GM18907 (cell line): ENCODE results near the gene SLC29A3.
"Not testable (repeated sequence)": the region's sequence is repeated elsewhere in the genome, so short reads cannot be mapped to it uniquely, and the experiment has no call there.

Source experiments
- ATAC-seq: cut with Tn5 transposase; IDR thresholded peaks from one replicate; pipeline ENCODE4 v1.9.1; 2021; ENCODE audit warnings: mild to moderate bottlenecking, moderate library complexity; ENCODE audit not compliant: unreplicated experiment

SLC29A3 gene

GRCh38 chr10:71343392-71343773, 24.3 kb downstream of the SLC29A3 start:
- ATAC-seq: no peak

- no peak for ATAC-seq
These were observed 25.3 kb downstream of the SLC29A3 start for GRCh38 chr10:71344154-71344925.

GRCh38 chr10:71344993-71345480, 26.0 kb downstream of the SLC29A3 start:
- no peak for ATAC-seq

- no peak for ATAC-seq
These were observed 26.6 kb downstream of the SLC29A3 start for GRCh38 chr10:71345694-71346093.

DNA sequence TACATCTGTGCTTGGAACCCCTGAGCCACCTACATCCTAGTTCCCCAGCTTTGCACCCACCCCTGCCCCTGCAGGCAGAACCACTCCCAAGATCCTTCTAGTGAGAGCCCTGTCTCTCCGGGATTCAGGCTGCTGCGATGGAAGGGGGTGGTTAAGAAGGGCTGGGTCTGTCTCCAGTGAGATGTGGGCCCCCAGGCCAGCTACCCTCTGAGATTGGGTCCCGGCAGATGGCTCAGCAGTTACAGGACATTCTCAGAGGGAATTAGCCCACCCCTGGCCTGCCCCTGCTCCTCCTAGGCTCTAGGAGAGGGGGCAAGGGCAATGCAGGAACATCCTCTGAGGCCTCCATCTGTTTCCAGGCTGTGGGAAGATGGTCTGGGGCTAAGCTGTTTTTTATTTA, 27.7 kb downstream of the SLC29A3 start:
- no peak for ATAC-seq

DNA sequence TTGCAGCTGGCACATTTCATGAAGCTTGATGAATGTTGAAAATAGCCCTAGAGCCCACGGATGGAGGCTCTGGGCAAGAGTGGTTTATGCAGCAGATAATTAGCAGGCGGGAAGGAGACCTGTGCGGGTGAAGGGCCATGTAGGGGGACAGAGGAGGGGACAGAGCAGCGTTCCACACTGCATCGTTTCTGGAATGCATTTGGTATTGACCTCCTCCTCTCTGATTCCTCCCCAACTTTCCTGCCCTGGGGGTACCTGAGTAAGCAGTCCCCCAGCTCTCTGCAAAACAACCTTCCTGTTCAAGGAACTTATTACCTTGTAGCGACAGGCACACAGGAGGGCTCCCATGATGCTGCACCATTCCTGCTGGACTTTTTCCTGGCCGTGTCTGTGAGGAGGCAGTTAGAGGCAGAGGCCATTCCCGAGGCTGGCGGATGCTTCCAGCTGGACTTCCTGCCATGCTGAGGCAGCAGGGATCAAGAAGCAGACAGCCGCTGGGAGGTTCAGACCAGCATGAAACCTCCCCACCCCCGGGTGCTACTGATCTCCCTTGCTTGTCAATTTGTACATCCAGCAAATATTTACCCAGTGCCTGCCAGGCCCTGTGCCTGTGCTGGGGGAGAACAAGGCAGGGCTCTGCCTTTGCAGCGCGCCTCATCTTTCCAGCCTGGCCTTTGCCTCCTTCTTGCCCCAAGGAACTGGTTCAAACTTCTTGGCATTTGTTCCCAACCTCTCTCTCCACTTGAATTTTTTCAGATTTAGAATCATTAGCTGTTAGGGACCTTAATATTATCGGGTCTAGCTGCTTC, 28.7 kb downstream of the SLC29A3 start:
- no peak for ATAC-seq

- no peak for ATAC-seq
These were observed 29.8 kb downstream of the SLC29A3 start for GRCh38 chr10:71348850-71349249.

DNA sequence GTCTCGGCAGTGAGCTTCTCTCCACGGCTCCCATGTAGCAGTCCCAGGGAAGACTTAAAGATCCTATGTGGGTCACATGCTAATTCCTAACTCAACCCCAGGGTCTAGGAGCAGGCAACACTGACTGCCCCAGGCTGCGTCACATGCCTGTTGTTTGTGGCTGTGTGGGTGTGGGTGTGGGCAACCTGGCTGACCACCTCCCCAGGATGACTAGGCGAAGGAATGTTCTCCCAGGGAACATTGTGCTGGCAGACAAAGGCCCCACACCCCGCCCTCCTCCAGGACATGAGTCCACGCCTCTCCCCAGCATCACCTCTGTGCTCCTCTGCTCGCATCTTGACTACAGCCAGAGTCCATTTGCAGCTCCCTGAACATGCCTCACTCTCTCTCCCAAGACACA, 30.3 kb downstream of the SLC29A3 start:
- ATAC-seq: no peak

DNA sequence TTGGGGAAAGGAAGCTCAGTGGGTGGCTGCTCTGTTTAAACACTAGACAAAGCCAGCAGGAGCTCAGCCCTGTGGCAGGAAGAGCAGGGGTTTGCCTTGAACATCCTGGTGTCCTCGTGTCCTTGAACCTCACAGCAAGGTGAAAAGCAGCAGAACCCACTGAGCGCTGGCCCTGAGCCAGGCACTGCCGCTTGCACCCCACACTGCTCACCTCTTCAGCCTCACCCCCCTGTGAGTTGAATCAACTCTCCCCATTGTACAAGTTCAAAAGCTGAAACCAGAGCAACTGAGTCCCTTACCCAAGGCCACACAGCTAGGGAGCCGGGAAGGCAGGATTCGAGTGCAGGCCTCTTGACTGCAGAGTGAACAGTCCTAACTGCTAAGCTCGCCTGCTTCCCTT, 32.0 kb downstream of the SLC29A3 start:
- ATAC-seq: no peak

DNA sequence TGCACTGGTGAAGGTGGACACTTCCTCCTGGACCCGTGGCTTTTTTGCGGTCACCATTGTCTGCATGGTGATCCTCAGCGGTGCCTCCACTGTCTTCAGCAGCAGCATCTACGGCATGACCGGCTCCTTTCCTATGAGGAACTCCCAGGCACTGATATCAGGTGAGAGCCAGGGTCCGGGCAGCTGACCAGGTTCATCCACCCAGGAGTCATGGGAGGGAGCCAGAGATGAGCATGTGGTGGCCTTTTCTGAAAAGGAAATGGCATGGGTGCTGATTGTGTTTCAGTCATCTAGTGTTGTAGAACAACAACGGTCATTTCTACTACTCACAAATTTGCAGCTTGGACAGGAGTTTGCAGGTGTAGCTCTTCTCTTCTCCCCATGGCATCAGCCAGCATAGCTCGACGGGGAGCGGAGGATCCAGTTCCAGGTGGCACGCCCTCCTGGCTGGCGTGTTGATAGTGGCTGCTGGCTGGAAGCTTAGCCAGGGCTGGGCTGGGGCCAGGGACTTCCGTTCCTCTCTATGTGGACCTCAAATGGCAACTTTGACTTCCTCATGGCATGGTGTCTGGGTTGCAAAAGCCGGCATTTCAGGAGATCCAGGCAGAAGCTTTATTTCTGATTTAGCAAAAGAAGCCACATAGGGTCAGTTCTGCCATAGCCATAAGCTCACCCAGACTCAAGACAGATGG, 32.7 kb downstream of the SLC29A3 start:
- ATAC-seq: no peak

DNA sequence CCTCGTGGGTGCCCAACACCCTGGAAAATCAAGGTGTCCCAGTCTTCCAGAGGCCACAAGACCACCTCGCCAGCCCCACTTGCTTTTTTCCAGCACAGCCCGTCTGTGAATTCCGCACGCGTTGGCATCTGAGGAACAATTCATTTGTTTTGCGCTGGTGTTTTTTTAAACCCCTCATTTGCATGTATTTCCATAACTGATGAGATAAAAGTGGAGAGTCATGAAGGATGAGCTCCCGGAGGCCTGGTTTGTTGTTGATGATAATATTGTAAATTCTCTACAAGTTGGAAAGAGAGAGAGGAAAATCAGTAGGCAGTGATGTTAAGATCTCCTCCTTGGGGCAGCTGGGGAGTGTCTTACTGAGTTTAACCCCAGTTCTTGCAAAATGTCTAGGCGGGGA, 34.6 kb downstream of the SLC29A3 start:
- ATAC-seq: no peak

DNA sequence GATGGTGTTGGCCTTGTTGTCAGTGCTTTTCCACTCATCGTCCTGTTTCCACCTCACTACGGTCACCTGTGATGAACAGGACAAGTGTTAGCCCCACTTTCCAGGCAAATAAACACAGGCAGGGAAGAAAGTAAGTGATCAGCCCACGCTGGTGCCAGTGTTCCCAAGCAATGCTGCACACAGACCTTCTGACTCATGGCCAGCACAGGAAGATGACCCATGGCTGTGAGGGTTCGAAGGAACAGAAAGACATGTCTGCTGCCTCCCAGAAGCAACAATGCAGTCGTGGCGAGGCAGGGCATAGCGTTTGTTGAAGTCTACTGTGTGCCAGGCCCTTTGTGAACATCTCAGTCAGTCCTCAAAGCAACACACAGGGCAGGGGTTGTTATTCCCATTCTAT, 35.7 kb downstream of the SLC29A3 start:
- no peak for ATAC-seq

DNA sequence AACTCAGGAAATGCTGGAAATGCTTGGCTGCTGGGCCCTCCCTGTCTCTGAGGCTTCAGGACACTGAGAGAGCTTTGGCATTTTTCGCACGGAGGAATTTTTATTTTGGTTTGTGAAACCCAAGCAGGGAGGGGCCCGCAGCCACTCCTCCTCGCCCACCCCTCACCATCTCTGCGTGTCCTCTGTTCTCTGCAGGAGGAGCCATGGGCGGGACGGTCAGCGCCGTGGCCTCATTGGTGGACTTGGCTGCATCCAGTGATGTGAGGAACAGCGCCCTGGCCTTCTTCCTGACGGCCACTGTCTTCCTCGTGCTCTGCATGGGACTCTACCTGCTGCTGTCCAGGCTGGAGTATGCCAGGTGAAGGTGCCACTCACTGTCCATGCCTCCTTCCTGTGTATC, 36.8 kb downstream of the SLC29A3 start:
- ATAC-seq: no peak

- no peak for ATAC-seq
These were observed 38.8 kb downstream of the SLC29A3 start for GRCh38 chr10:71357792-71358265.

GRCh38 chr10:71358277-71358676, 39.2 kb downstream of the SLC29A3 start:
- ATAC-seq: no peak

DNA sequence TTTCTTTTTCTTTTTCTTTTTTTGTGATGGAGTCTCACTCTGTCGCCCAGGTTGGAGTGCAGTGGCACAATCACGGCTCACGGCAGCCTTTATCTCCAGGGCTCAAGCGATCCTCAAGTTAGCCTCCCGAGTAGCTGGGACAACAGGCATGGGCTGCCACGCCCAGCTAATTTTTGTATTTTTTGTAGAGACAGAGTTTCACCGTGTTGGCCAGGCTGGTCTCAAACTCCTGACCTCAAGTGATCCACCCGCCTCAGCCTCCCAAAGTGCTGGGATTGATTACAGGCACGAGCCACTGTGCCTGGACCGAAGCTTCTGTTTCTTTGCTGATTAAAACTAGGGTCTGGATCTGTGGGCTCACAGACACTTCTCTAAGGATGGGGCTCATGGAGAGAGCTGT, 39.8 kb downstream of the SLC29A3 start:
- not testable (repeated sequence) for ATAC-seq

DNA sequence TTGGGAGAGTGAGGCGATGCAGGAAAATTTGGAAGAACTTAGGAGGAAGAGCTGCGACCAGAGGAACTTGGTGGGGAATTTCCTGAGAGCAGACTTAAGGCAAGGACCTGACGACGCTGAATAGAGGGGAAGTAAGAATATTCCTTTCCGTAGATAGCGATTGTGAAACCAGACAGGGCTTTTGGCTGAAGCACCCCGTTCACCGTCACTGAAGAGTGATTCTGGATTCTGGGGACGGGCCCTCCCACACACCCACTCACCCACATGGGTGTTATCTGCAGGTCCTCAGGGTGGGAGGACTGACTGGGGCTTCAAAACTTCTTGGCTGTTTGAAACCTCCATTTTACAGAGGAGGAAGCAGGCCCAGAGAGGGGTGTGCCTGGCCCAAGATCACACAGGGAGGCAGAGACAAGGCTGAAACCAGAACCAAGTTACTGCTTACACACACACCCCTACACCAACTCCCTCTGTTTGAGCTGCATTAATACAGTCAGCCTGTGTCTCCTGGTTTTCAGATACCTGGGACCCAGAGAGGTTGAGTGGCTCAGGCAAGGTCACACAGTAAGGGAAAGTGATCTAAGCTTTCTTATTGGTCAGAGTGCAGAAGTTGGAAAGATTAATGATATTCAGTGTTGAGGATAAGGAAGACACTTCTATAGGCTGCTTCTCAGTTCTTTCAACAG, 40.4 kb downstream of the SLC29A3 start:
- no peak for ATAC-seq

- no peak for ATAC-seq
These were observed 41.7 kb downstream of the SLC29A3 start for GRCh38 chr10:71360735-71361134.

DNA sequence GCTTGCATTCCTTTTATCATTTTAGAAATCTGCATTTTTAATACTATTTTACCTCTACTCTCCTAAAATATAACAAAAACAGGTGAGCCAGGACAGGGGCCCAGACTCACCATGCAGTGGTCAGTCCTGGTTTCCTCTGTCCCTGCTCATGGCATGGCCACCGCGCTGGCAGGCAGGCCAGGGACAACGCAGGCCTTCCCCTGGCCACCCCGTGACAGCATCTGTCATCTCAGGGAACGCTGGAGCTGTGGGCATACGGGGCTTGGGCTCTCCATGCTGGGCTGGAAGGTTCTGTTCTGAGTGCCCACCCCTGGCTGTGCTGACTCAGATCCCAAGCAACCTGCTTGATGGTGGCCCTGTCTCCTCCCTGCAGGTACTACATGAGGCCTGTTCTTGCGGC, 42.5 kb downstream of the SLC29A3 start:
- ATAC-seq: no peak

GRCh38 chr10:71362141-71362540, 43.1 kb downstream of the SLC29A3 start:
- no peak for ATAC-seq

- ATAC-seq: no peak
These were observed 44.9 kb downstream of the SLC29A3 start for GRCh38 chr10:71363936-71364335.
